Measurements from ENCODE around the gene ZFP69.

DNA sequence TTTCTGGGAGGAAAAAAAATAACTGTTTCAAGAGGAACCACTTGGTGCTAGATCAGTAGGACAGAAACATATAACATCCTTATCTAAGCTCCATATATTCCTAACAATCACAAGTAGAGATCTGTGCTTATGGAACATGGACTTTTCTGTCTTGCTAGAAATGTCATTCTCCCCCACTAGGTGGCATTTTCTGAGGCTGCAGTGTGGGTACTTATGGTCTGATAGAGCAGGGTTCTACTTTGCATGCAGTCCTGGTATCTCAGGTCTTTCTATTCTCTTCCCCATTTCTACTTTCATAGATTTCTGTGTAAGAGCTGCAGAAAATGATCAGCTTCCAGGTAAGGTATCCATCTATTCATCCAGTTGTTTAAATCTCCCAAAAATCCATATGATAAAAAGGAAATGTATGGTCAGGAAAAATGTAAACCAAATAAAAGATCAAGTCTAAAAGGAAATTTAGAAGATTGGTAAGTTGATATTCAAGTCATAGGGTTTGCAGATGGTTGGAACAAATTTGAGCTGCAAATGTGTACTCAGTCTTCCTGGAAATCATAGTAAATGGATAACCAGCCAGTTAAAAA is 55.8 kb downstream of the ZFP69 start:
- TF ChIP-seq POLR2A (IDR thresholded peaks at IDR 0.05) (no peak), CTCF (IDR thresholded peaks at IDR 0.05) (peak; percentile 7 to 59 (median 47))
